Measurements from ENCODE around the gene SUGT1. TPM values are rescaled to one million over a fixed set of nuclear protein-coding genes. Genes with fewer than 3 reads are reported as not detected.
A peak's percentile ranks its signal among the peaks of the same experiment; 100 is the strongest.
"Not testable (repeated sequence)": the region's sequence is repeated elsewhere in the genome, so short reads cannot be mapped to it uniquely, and the experiment has no call there.

Gene SUGT1
- 10 to 100 TPM; 58.3 to 64.8 TPM for total RNA-seq

GRCh38 chr13:52652196-52652979, at the start of gene SUGT1:
Gene SUGT1, plus strand, starts transcription at chr13:52652836. Its CDS starts 85 bp downstream, at chr13:52652921.
- ATAC-seq (peak; percentile 96), DNase-seq (peak; percentile 97)
- Mint-ChIP-seq H3K27me3 (no peaks in the 10 kb centered on the region), H3K36me3 (ENCODE audit: low read depth) (peaks cover 26% of the 10 kb centered on the region), H3K9me3 (ENCODE audit: low read depth) (no peaks in the 10 kb centered on the region), H3K27ac (no peak within 1 kb of the TSS), H3K4me1 (peaks cover 14% of the 10 kb centered on the region), H3K4me3 (no peak within 1 kb of the TSS)
- intact Hi-C loops (cut with DNase I, micrococcal nuclease), result loop anchor here (1.0 to 2.0 kb wide), 7 partner anchors 35 to 850 kb away; partner anchors contain the start of genes CKAP2 (in 2 of the 2), VPS36 (in 2 of the 2) and ALG11 (in 1 of the 2)
- ChIA-PET CTCF (interaction anchor here (0.6 to 4.0 kb wide), 19 partner anchors 11 to 499 kb away, joined by 3 to 53 read pairs (median 4); partner anchors contain the start of gene HNRNPA1L2), POLR2A (interaction anchor here (0.6 to 2.1 kb wide), 4 partner anchors 13 to 640 kb away, joined by 3 to 17 read pairs (median 4); partner anchors contain the start of genes ALG11 and VPS36)

GRCh38 chr13:52603316-52603715, 49.3 kb upstream of the SUGT1 start:
- peaks cover 17% of the 10 kb centered on the region for H3K27me3 Mint-ChIP-seq
- H3K4me1 Mint-ChIP-seq; DNase-seq; H3K36me3 Mint-ChIP-seq (ENCODE audit: low read depth); ATAC-seq; CTCF ChIA-PET; H3K27ac Mint-ChIP-seq; POLR2A ChIA-PET; H3K9me3 Mint-ChIP-seq (ENCODE audit: low read depth); H3K4me3 Mint-ChIP-seq: not testable (repeated sequence)
- intact Hi-C loops (cut with DNase I, micrococcal nuclease), result loop anchor here in 1 of 2 experiments (10.0 kb wide), 1 partner anchor 551 kb away; no protein-coding TSS in a partner anchor

GRCh38 chr13:52606126-52606525, 46.5 kb upstream of the SUGT1 start:
- H3K4me1 Mint-ChIP-seq; POLR2A ChIA-PET; H3K27ac Mint-ChIP-seq; H3K36me3 Mint-ChIP-seq (ENCODE audit: low read depth); H3K9me3 Mint-ChIP-seq (ENCODE audit: low read depth); DNase-seq; H3K4me3 Mint-ChIP-seq; ATAC-seq; CTCF ChIA-PET; H3K27me3 Mint-ChIP-seq: not testable (repeated sequence)
- intact Hi-C loops (cut with DNase I, micrococcal nuclease), result loop anchor here in 1 of 2 experiments (10.0 kb wide), 1 partner anchor 549 kb away; no protein-coding TSS in a partner anchor

- H3K9me3 Mint-ChIP-seq (ENCODE audit: low read depth); POLR2A ChIA-PET; H3K27me3 Mint-ChIP-seq; DNase-seq; ATAC-seq; H3K36me3 Mint-ChIP-seq (ENCODE audit: low read depth); H3K4me3 Mint-ChIP-seq; H3K27ac Mint-ChIP-seq; CTCF ChIA-PET; H3K4me1 Mint-ChIP-seq: not testable (repeated sequence)
- intact Hi-C loops (cut with DNase I, micrococcal nuclease), result loop anchor here in 1 of 2 experiments (10.0 kb wide), 1 partner anchor 548 kb away; no protein-coding TSS in a partner anchor
Observed at GRCh38 chr13:52606795-52607194, 45.8 kb upstream of the SUGT1 start.

- POLR2A ChIA-PET; H3K27ac Mint-ChIP-seq; H3K36me3 Mint-ChIP-seq (ENCODE audit: low read depth); H3K9me3 Mint-ChIP-seq (ENCODE audit: low read depth); ATAC-seq; H3K4me3 Mint-ChIP-seq; H3K4me1 Mint-ChIP-seq; H3K27me3 Mint-ChIP-seq; DNase-seq: not testable (repeated sequence)
- intact Hi-C loops (cut with DNase I, micrococcal nuclease), result loop anchor here in 1 of 2 experiments (10.0 kb wide), 1 partner anchor 547 kb away; no protein-coding TSS in a partner anchor
- CTCF ChIA-PET, result interaction anchor here (0.6 kb wide), 1 partner anchor 20 kb away, joined by 3 read pairs; no protein-coding TSS in a partner anchor
Observed at GRCh38 chr13:52608184-52608583, 44.5 kb upstream of the SUGT1 start.

- DNase-seq; ATAC-seq; H3K4me1 Mint-ChIP-seq; H3K27me3 Mint-ChIP-seq; POLR2A ChIA-PET; H3K9me3 Mint-ChIP-seq (ENCODE audit: low read depth); H3K4me3 Mint-ChIP-seq; H3K27ac Mint-ChIP-seq; H3K36me3 Mint-ChIP-seq (ENCODE audit: low read depth): not testable (repeated sequence)
- CTCF ChIA-PET, result interaction anchor here (0.7 to 0.9 kb wide), 2 partner anchors 44 to 359 kb away, joined by 3 to 4 read pairs; no protein-coding TSS in a partner anchor
- intact Hi-C loops (cut with DNase I, micrococcal nuclease), result loop anchor here in 1 of 2 experiments (1.0 to 10.0 kb wide), 3 partner anchors 200 to 546 kb away; no protein-coding TSS in a partner anchor
Observed at GRCh38 chr13:52609013-52609606, 43.5 kb upstream of the SUGT1 start.

GRCh38 chr13:52610158-52610557, 42.5 kb upstream of the SUGT1 start:
- H3K4me3 Mint-ChIP-seq; H3K36me3 Mint-ChIP-seq (ENCODE audit: low read depth); POLR2A ChIA-PET; H3K27me3 Mint-ChIP-seq; DNase-seq; H3K9me3 Mint-ChIP-seq (ENCODE audit: low read depth); H3K27ac Mint-ChIP-seq; ATAC-seq; H3K4me1 Mint-ChIP-seq: not testable (repeated sequence)
- intact Hi-C loops (cut with DNase I, micrococcal nuclease), result loop anchor here in 1 of 2 experiments (10.0 kb wide), 1 partner anchor 415 kb away; no protein-coding TSS in a partner anchor
- CTCF ChIA-PET, result interaction anchor here (0.6 to 0.9 kb wide), 3 partner anchors 43 to 174 kb away, joined by 3 to 4 read pairs (median 4); no protein-coding TSS in a partner anchor

- CTCF ChIA-PET, result interaction anchor here (3.1 kb wide), 1 partner anchor 37 kb away, joined by 29 read pairs; the partner anchor contains the start of gene SUGT1
- POLR2A ChIA-PET, result no interaction called here
- no peak for ATAC-seq
- no peaks in the 10 kb centered on the region for H3K9me3 Mint-ChIP-seq (ENCODE audit: low read depth)
- DNase-seq, result no peak
- intact Hi-C loops (cut with DNase I, micrococcal nuclease), result loop anchor here in 1 of 2 experiments (10.0 kb wide), 1 partner anchor 420 kb away; no protein-coding TSS in a partner anchor
- H3K36me3 Mint-ChIP-seq (ENCODE audit: low read depth), result peaks cover 5% of the 10 kb centered on the region
- H3K27me3 Mint-ChIP-seq, result peaks cover 1% of the 10 kb centered on the region
- H3K4me3 Mint-ChIP-seq, result no peak overlapping the region
- peaks cover 21% of the 10 kb centered on the region for H3K4me1 Mint-ChIP-seq
- no peak overlapping the region for H3K27ac Mint-ChIP-seq
Observed at GRCh38 chr13:52615134-52615801, 37.4 kb upstream of the SUGT1 start.

GRCh38 chr13:52615812-52616211, 36.8 kb upstream of the SUGT1 start:
- peak overlapping the region; percentile 95 for H3K4me3 Mint-ChIP-seq
- peaks cover 5% of the 10 kb centered on the region for H3K36me3 Mint-ChIP-seq (ENCODE audit: low read depth)
- ChIA-PET CTCF (interaction anchor here (3.1 kb wide), 1 partner anchor 37 kb away, joined by 29 read pairs; the partner anchor contains the start of gene SUGT1), POLR2A (no interaction called here)
- H3K27ac Mint-ChIP-seq, result peak overlapping the region; percentile 94
- H3K9me3 Mint-ChIP-seq (ENCODE audit: low read depth), result no peaks in the 10 kb centered on the region
- peaks cover 1% of the 10 kb centered on the region for H3K27me3 Mint-ChIP-seq
- peaks cover 23% of the 10 kb centered on the region for H3K4me1 Mint-ChIP-seq
- DNase-seq (peak; percentile 21), ATAC-seq (no peak)
- intact Hi-C loops (cut with DNase I, micrococcal nuclease), result loop anchor here in 1 of 2 experiments (10.0 kb wide), 1 partner anchor 421 kb away; no protein-coding TSS in a partner anchor

- peak overlapping the region; percentile 94 for H3K27ac Mint-ChIP-seq
- CTCF ChIA-PET, result interaction anchor here (1.0 to 3.1 kb wide), 5 partner anchors 9 to 351 kb away, joined by 3 to 29 read pairs (median 4); partner anchors contain the start of gene SUGT1
- H3K4me1 Mint-ChIP-seq, result peaks cover 33% of the 10 kb centered on the region
- POLR2A ChIA-PET, result interaction anchor here (0.5 to 1.8 kb wide), 9 partner anchors 17 to 457 kb away, joined by 3 to 17 read pairs (median 3); partner anchors contain the start of gene SUGT1
- H3K4me3 Mint-ChIP-seq, result peak overlapping the region; percentile 95
- H3K9me3 Mint-ChIP-seq (ENCODE audit: low read depth), result no peaks in the 10 kb centered on the region
- peaks cover 5% of the 10 kb centered on the region for H3K36me3 Mint-ChIP-seq (ENCODE audit: low read depth)
- no peaks in the 10 kb centered on the region for H3K27me3 Mint-ChIP-seq
- ATAC-seq (peak; percentile 96), DNase-seq (peak; percentile 91)
- intact Hi-C loops (cut with DNase I, micrococcal nuclease), result loop anchor here (1.0 to 10.0 kb wide), 4 partner anchors 35 to 423 kb away; partner anchors contain the start of genes CKAP2 (in 2 of the 2), SUGT1 (in 2 of the 2) and VPS36 (in 1 of the 2)
Observed at GRCh38 chr13:52617070-52618060, 35.3 kb upstream of the SUGT1 start.
